HG03354 (cell line): ENCODE data around the gene CHI3L2.

Source experiments
- ATAC-seq: cut with Tn5 transposase; IDR thresholded peaks from one replicate; pipeline ENCODE4 v1.9.1; 2021; ENCODE audit warnings: mild to moderate bottlenecking; ENCODE audit not compliant: unreplicated experiment, poor library complexity, severe bottlenecking

Gene CHI3L2

GRCh38 chr1:111227434-111227833 is at the start of gene CHI3L2:
TSS of gene CHI3L2 (plus strand) at chr1:111227713. CDS start at chr1:111227730, 17 bp downstream.
- ATAC-seq, result no peak

- no peak for ATAC-seq
Measured at GRCh38 chr1:111179968-111180533, 47.5 kb upstream of the CHI3L2 start.

- no peak for ATAC-seq
Measured at GRCh38 chr1:111182052-111182451, 45.5 kb upstream of the CHI3L2 start.

GRCh38 chr1:111183308-111184069 is 44.0 kb upstream of the CHI3L2 start:
- ATAC-seq, result no peak

- ATAC-seq, result no peak
Measured at GRCh38 chr1:111184663-111185062, 42.9 kb upstream of the CHI3L2 start.

- no peak for ATAC-seq
Measured at GRCh38 chr1:111190931-111191451, 36.5 kb upstream of the CHI3L2 start.

- no peak for ATAC-seq
Measured at GRCh38 chr1:111191496-111191895, 36.0 kb upstream of the CHI3L2 start.

GRCh38 chr1:111192074-111192473 is 35.4 kb upstream of the CHI3L2 start:
- ATAC-seq, result no peak

- no peak for ATAC-seq
Measured at GRCh38 chr1:111192658-111193519, 34.6 kb upstream of the CHI3L2 start.

- ATAC-seq, result no peak
Measured at GRCh38 chr1:111193712-111194480, 33.6 kb upstream of the CHI3L2 start.

GRCh38 chr1:111195002-111195684 is 32.4 kb upstream of the CHI3L2 start:
- ATAC-seq, result no peak

- ATAC-seq, result no peak
Measured at GRCh38 chr1:111196213-111196612, 31.3 kb upstream of the CHI3L2 start.

- ATAC-seq, result no peak
Measured at GRCh38 chr1:111197598-111198284, 29.8 kb upstream of the CHI3L2 start.

GRCh38 chr1:111198836-111199235 is 28.7 kb upstream of the CHI3L2 start:
- ATAC-seq, result no peak

GRCh38 chr1:111199329-111199728 is 28.2 kb upstream of the CHI3L2 start:
- no peak for ATAC-seq

GRCh38 chr1:111199881-111200801 is 27.4 kb upstream of the CHI3L2 start, which contains the start of gene DENND2D:
TSS of gene DENND2D (minus strand) at chr1:111200646. CDS start at chr1:111200459, 187 bp downstream.
- no peak for ATAC-seq

- no peak for ATAC-seq
Measured at GRCh38 chr1:111200802-111201161, 26.7 kb upstream of the CHI3L2 start.
